IPS-11a (cell line): ENCODE measurements around the gene WEE2.
A peak's percentile ranks its signal among the peaks of the same experiment; 100 is the strongest.
"Not testable (repeated sequence)": the region's sequence is repeated elsewhere in the genome, so short reads cannot be mapped to it uniquely, and the experiment has no call there.

Experiments used
- H3K4me3 ChIP-seq: one replicate; pipeline ENCODE4 v1.5.1; 2013; ENCODE audit warnings: low read depth, low read length, control low read depth

WEE2 gene

DNA sequence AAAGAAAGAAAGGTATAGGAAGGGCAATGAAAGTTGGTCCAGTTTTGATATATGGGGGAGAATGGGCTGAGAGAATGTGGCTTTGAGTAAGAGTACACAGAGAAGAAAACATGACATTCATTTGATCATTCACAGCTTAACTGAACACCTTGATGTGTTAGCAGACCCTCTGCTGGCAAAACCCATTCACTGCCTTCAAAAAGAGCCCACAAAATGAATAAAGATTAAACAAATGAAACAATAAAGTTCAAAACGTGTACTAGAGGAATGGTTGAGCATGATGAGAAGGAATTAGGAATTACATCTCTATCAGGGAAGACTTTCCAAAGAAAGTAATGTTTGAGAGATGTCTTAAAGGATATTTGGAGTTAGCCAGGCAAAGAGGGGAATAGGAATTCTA is 2.1 kb downstream of the WEE2 start:
- H3K4me3 ChIP-seq, result no peak overlapping the region

DNA sequence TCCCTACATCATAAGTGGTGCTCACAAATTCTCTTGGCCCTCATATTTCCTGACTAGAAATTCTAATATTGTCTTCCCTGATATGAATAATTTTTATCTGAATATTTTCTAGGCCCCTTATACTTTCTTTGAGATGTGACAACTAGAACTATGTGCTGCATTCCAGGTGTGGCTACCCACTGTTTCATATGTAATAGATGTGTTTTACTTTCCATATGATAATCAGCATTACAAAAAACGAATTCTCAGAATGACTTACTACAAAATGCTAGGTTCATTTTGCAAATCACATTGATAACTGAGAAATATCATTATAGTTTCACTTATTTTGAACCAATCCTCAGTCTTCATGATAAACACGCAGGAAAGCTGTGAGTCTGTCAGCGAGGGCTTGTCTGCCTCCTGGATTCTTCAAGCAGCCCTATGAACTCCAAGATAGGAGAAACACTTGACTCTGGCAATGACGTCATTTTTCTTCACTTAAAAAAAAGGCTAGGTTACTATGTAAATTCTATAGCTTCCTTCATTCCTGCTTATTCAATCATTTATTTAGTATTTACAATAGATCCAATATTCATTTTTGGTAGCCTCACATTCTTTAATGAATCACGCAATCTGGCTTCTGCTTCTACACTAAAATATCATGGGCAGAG is 4.6 kb downstream of the WEE2 start:
- no peak overlapping the region for H3K4me3 ChIP-seq

DNA sequence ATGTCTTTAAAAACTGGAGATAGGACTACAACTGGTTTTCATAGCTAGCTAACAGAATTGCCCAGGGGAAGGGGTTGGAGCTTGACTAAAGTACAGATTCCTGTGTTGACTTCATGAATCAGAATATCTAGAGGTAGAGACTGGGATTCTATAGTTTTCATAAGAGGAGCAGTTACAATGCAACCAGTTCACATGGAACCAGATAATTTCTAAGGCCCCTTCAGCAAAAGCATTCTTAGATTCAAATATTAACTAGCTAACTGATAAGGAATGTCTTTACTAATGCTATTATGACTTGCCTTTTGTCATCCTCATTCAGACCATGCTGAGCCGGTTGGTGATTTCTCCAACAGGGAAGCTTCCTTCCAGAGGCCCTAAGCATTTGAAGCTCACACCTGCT is 5.7 kb downstream of the WEE2 start:
- H3K4me3 ChIP-seq, result no peak overlapping the region

DNA sequence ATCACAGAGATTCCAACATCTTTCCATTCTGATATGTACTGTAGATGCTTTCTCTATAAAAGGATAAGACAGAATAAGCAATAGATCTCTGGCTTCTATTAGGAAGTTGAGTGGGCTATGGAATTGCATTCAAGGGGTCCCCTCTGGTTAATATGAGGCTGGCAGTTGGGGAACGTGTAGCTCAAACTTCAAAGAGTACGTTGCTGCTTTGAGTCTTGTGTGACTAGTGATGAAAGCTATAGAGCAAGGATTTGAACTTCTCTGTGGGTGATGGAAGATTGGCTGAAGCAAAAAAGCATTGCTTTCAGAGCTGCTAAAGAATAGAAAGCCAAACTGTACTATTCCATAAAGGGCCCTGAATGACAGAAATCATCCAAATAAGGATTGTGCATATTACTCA is 6.4 kb downstream of the WEE2 start:
- no peak overlapping the region for H3K4me3 ChIP-seq

DNA sequence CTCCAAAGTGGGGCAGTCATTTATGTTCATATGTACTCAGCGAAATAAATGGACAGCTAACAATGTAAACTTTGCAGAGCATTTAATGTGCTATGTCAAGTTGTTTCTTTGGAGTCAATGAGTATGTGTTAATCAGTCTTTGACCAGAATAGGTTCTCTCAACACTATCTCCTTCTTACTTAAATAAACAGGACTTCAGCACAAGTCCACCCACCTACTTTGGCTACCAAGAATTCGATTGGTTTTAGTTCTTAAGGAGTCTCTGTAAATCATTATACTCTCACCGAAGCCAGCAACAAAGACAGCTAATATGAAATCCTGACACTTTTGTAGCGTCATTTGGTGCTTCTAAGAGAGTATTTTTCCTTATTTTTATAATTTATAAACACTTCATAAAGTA is 6.9 kb downstream of the WEE2 start:
- no peak overlapping the region for H3K4me3 ChIP-seq

DNA sequence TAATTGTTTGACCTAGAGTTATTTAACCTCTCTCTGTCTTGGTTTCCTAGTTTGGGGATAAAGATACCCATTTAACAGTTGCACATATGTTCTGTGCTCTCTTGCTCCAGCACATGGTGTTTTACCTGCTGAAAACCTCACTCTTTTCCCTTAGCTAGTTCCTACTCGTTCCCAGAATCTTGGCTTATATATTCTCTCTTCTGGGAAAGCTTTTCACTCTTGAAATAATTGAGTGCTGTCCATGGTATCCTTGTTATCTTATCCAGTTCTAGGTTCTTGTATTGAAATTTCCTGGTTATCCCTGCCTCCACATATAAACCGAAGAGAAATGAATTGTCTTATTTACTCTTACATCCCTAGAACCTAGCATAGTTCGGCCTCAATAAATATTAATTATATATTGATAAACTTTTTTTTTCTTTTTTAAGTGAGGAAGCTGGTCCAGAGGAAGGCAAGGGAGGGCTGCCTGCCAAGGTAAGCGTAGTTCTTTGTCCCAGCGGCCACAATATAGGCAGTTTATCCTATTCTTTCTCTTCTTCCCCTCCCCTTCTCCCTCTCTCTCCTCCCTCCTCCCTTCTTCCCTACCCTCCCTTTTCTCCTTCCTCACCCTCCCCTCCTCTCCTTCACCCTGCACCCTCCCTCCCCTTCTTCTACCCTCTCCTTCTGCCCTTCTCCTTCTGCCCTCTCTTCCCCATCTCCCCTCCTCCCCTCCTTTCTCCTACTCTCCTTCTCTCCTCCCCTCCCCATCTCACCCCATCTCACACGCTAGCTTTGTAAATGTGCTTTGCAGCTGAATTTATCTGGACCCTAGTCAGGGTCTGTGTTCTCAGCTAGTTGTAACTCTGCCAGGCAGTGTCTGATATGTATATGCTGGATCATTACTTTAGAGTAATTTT is 7.9 kb downstream of the WEE2 start:
- H3K4me3 ChIP-seq, result no peak overlapping the region

DNA sequence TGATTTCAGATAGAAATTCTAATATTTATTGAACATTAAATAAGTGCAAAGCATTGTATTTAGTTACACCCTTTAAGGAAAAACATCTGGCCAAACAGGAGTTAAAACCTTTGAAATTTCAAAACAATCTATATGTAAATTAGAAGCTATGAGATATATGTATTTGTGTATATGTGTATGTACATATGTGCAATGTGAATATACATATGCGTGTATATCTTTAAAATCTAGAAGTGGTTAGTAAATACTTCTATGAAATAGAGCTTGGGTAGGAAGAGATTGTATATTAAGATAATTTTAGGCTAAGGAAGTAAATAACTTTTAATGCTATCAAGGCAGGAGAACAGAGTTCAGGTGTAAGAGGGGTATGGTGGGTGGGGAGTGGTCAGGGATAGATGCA is 9.3 kb downstream of the WEE2 start:
- no peak overlapping the region for H3K4me3 ChIP-seq

DNA sequence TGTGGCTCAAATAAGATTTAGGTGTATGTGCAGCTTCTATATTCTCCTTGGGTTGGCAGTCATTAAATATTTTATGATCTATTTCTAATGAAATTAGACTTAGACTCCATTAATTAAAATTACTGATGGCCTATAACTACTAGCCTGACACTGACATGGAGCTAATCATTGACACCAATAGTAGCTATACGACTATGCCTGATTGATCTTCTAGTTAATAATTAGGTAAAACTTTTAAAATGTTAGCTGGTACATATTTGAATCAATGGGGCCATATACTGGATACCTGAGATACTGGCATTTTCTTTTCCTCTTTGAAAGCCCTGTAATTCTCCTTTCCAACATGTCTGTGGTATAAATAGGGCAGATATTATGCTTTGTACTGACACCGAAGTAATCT is 14.4 kb downstream of the WEE2 start:
- H3K4me3 ChIP-seq, result no peak overlapping the region

DNA sequence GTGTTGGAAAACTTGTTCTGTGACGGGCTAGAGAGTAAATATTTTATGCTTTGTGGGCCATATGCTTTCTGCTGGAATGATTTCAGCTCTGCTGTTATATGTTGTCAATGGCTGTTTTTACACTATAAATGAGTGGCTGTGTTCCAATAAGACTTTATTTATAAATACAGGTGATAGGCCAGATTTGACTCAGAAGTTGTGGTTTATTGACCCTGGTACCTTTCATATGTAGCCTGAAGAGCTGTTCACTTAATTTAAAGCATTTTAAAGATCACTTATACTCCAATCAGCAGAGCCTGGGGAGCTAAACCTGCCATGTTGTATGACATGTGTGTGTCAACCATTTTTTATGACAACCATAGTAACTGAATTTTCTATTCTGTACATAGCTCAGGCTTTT is 20.9 kb downstream of the WEE2 start:
- H3K4me3 ChIP-seq, result no peak overlapping the region

DNA sequence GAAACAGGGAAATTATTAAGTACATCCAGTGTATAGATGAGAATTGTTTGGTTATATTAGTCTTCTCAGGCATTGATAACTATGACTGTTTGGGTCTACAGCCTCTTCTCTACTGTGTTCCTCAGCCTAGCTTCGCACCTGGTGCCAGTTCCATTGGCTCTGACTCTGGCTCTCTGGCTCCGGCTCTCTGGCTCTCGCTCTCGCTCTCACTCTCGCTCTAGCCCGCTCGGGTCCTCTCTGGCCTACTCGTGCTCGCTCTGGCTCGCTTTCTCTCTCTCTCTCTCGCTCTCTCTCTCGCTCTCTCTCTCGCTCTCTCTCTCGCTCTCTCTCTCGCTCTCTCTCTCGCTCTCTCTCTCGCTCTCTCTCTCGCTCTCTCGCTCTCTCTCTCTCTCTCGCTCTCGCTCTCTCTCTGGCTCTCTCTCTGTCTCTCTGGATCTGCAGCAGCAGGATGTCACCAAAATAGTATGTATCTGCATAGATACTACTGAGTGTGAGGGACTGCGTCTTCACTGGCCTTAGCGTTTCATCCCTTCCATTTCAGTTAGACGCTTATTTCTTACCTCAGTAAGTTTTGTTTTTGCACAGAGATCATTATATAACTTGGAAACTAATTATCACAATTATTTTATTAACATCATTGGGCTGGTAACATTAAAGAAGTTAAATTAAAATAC is 23.5 kb downstream of the WEE2 start:
- H3K4me3 ChIP-seq, result no peak overlapping the region

DNA sequence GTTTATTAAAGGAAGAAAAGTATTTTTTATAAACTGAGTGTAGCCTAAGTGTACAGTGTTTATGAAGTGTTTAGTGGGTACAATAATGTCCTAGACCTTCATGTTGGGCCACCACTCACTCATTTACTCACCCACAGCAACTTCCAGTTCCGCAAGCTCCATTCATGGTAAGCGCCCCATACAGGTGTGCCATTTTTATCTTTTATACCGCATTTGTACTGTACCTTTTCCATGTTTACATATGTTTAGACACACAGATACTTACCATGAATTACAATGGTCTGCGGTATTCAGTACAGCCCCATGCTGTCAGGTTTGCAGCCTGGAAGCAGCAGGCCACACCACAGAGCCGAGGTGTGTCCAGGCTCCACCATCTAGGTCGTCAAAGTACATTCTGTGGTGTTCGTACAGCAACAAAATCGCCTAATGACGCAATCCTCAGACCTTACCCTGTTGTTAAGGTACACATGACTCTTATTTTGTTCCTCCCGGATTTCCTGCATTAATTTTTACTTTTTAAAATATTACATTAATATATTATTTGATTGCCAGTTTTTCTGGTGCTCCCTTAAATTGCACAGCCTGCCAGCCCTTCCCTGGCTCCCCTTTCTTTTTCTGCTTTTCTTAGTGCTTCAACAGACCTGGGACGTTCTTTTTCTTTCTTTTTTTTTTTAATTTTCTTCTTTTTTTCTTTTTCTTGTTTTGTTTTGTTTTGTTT is 29.1 kb downstream of the WEE2 start:
- H3K4me3 ChIP-seq, result peak overlapping the region; percentile 100

DNA sequence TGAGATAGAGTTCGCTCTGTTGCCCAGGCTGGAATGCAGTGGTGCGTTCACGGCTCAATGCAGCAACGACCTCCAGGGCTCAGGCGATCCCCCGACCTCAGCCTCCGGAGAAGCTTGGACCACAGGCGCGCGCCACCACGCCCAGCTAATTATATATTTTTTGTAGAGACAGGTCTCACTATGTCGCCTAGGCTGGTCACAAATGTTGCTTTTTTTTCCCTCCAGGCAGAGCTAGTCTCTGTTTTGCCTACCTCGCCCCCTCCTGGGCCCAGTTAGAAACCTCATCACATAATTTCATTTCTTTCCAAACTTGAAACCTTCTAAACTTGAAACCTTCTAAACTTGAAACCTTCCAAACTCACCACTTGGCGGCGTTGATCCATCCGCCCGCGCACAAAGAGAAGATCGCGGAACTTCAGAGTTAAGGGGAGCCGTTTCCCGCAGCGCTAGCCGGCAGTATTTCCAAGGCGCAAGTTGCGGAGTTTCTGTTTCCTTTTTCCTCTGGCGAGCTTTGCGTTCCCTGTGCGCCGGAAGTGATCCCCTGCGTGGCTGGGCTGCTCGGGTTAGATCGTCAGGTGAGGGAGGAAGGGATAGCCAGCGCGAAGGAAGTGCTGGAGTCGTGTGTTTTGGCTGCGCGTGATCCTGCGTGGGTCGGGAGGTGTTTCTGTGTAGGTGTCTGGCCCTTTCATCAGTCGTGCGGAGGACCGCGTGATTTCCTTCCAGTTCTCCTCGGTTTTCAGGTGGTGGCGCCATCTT is 29.9 kb downstream of the WEE2 start, which contains the start of gene SSBP1:
Gene SSBP1, plus strand, starts transcription at position 523 of the 756 bp plus-strand sequence. CDS start 809 bp downstream, outside the sequence.
- H3K4me3 ChIP-seq, result peak within 1 kb of the TSS; percentile 100

DNA sequence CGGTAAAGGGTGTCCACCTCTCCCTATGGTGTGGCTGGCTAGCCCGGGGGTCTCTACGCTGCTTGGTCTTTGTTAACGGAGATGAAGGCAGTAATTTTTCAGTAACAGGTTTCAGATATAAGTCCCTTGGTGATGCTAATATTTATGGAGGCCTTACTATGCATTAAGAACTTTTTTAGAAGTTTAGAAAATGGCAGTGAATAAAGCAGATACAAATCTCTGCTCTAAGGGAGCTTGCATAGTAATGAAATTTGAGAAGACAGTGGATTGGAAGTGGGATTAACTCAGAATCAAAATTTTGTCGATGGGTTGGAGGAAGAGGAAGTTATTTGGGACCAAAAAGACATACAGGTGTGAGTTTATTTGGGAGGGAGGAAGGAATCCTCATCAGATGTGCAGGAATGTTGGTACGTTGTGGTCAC is 30.4 kb downstream of the WEE2 start:
- H3K4me3 ChIP-seq, result peak overlapping the region; percentile 100

DNA sequence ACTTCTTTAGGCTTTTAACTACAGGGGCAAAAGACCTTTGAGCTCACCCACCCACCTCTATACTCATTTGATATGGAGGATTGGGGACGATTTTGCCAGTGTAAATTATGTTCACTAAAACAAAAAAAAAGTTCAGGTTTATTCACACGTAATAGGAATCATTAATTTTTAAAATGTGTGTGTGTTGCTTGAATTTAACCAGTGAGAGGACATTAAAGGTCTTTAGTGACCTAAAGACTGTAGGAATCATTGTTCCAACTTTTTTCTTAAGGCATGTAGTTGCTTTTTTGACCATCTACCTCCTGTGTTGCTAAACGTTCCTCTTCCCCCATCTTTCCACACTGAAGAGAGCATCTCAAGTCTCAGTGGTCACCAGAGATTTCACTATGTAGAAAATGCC is 31.1 kb downstream of the WEE2 start:
- H3K4me3 ChIP-seq, result peak overlapping the region; percentile 100

DNA sequence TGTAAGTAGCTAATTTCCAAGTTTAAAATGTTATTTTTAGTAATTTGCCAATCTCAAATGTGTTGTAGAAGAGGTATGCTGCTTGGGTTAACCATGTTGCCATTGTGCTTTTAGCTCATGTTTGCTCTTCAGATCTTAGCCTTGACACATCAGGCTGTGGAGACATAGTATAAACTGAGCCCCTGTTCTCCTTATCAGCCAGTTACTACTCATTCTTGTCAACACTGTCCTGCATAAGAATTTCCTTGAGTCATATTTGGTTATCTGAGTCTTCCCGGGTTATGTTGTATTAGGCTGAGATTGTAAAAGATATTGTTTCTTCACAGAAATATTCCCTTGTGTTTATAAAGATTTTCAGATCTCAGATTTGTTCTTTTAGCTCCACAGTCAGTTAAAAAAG is 34.1 kb downstream of the WEE2 start:
- H3K4me3 ChIP-seq, result no peak overlapping the region

DNA sequence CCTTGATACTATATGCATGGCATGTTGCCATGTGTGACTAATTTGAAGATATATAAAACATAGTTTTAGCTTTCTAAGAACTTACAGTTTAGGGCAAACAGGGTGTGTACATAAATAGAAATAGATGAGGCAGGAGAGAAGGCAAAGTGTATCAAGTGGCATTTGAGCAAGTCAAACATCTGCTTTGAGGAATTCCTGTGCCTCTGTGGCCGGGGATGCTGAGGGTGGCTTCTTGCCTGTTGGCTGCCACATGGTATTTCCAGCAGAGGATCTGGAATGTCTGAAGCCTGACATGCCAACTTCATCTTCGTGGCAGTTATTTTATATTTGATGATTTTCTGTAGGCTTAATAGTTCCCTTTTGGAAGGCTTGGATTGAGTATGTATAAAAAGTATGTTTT is 36.0 kb downstream of the WEE2 start:
- H3K4me3 ChIP-seq, result no peak overlapping the region

DNA sequence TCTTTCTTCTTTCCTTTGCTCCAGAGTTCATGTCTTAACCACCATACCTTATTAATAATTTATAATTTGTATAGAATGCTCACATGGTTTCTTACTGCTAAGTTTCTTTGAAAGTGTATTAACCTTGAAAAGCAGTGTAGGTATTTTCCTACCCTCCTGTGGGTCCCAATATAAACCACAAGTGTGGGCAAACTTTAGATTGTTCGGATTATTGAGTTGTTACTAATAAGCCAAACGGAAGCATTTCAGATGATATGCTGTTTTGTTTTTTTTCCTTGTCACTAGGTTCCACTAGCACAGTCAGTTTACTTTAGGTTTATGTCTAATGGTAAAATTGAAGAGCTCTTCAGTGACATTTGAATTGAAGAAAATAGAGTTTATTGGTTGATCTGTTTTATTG is 40.2 kb downstream of the WEE2 start:
- no peak overlapping the region for H3K4me3 ChIP-seq

DNA sequence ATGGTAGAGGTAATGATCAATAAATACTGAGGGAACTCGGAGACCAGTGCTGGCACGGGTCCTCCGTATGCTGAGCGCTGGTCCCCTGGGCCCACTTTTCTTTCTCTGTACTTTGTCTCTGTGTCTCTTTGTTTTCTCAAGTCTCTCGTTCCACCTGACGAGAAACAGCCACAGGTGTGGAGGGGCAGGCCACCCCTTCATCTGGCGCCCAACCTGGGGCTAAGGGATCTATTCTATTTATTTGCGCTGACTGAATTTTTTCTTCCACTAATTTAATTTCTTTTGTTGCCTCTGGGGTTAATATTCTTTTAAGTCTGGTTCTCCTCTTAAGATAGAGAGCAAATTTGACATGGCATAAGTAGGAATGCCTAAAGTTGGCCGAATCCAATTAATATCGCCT is 43.8 kb downstream of the WEE2 start:
- not testable (repeated sequence) for H3K4me3 ChIP-seq

DNA sequence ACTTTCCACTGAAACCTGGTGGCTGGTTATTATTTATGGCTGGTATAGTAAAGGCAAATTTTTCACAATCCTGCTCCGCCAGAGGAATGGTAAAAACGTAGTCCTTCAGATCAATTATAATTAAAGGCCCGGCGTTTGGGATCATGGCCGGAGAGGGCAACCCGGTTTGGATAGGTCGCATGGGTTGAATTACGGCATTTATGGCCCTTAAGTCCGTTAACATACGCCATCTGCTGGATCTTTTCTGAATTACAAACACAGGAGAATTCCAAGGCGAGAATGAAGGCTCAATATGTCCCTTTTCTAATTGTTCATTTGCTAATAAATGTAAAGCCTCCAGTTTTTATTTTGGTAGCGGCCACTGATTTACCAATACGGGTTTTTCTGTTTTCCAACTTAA is 44.5 kb downstream of the WEE2 start:
- no peak overlapping the region for H3K4me3 ChIP-seq

DNA sequence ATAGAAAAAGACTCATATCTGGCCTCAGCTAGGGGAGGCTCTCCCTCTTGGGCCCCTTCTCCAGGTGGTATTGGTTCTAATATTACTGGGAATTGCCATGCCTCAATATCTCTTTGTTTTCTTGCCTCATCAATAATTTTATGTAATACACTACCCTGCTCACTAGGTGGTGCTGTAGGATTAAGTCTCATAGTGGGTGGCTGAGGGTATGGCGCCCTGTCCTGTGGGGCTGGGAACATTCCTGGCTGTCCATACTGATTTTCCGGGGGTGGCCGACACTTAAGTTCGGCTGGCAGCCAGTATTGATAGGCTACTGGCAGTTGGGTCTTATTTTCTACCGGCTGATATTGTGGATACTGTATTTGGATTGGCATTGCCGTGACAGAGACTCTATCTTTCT is 46.8 kb downstream of the WEE2 start:
- no peak overlapping the region for H3K4me3 ChIP-seq
